IMR-90 (cell line): ENCODE results near the gene ITPKB. TPM values are rescaled to one million over a fixed set of nuclear protein-coding genes. Genes with fewer than 3 reads are reported as not detected.

ENCODE experiments used
- ATAC-seq: fragments of 200-7000 bp; cut with Tn5 transposase; 2 replicates; pipeline ENCODE4 v1.9.1; 2020; ENCODE audit warnings: low read depth, mild to moderate bottlenecking, moderate library complexity
- BruUV-seq: library from RNA; stranded (reverse); fragments of 400-500 nt; replicated peaks from 2 replicates; lab custom pipeline; 2021; lab: Mats Ljungman, UMichigan
- CTCF ChIA-PET: fragments of 300-600 bp; formaldehyde crosslinking; extraction: SDS; loops from one replicate; lab custom pipeline; 2021; ENCODE audit warnings: antibody characterized with exemption; lab: Yijun Ruan, JAX
- POLR2A ChIA-PET: fragments of 300-600 bp; sonication (Branson Sonifier 250); formaldehyde crosslinking; loops from one replicate; lab custom pipeline; 2022; ENCODE audit warnings: antibody characterized with exemption; ENCODE audit not compliant: unreplicated experiment; lab: Charles Lee
- DNase-seq: peaks from one replicate; pipeline ENCODE4 v3.0.0; 2013
- H2AFZ ChIP-seq: replicated peaks from 2 replicates; pipeline ENCODE3; 2013; ENCODE audit warnings: low read length, mild to moderate bottlenecking; ENCODE audit not compliant: poor library complexity
- H2AK5ac ChIP-seq: 2 replicates; pipeline ENCODE4 v1.6.1; 2013; ENCODE audit warnings: low read depth, low read length, inconsistent platforms
- H2AK9ac ChIP-seq: replicated peaks from 2 replicates; pipeline ENCODE3; 2013; ENCODE audit warnings: mild to moderate bottlenecking, low read depth, low read length, moderate library complexity; ENCODE audit not compliant: poor library complexity
- H2BK120ac ChIP-seq: 2 replicates; pipeline ENCODE4 v1.6.1; 2013; ENCODE audit warnings: low read depth, low read length, inconsistent platforms
- H2BK15ac ChIP-seq: 3 replicates; pipeline ENCODE4 v1.6.1; 2013; ENCODE audit warnings: low read depth, low read length, inconsistent platforms
- H2BK20ac ChIP-seq: 2 replicates; pipeline ENCODE4 v1.6.1; 2013; ENCODE audit warnings: low read depth, mild to moderate bottlenecking, inconsistent platforms, low read length, moderate library complexity
- H2BK5ac ChIP-seq: 2 replicates; pipeline ENCODE4 v1.6.1; 2013; ENCODE audit warnings: mild to moderate bottlenecking, low read depth, low read length, inconsistent platforms; ENCODE audit not compliant: poor library complexity, severe bottlenecking
- H3K14ac ChIP-seq: replicated peaks from 2 replicates; pipeline ENCODE4 v1.6.1; 2013; ENCODE audit warnings: low read depth, low read length, inconsistent platforms
- H3K18ac ChIP-seq: 2 replicates; pipeline ENCODE4 v1.6.1; 2013; ENCODE audit warnings: low read depth, low read length, control low read depth
- H3K23ac ChIP-seq: 2 replicates; pipeline ENCODE4 v1.6.1; 2013; ENCODE audit warnings: low read depth, low read length, inconsistent platforms
- H3K27ac ChIP-seq: 2 replicates; pipeline ENCODE4 v1.5.1; 2013; ENCODE audit warnings: mild to moderate bottlenecking, control low read depth, low read length; ENCODE audit not compliant: insufficient read depth
- H3K27me3 ChIP-seq: 2 replicates; pipeline ENCODE4 v1.6.1; 2013; ENCODE audit warnings: low read length; ENCODE audit not compliant: control insufficient read depth, insufficient read depth
- H3K36me3 ChIP-seq: 2 replicates; pipeline ENCODE4 v1.6.1; 2013; ENCODE audit warnings: low read length, mixed read lengths; ENCODE audit not compliant: control insufficient read depth, insufficient read depth
- H3K4ac ChIP-seq: 2 replicates; pipeline ENCODE4 v1.6.1; 2013; ENCODE audit warnings: low read depth, low read length, inconsistent platforms
- H3K4me1 ChIP-seq: 2 replicates; pipeline ENCODE4 v1.6.1; 2013; ENCODE audit warnings: low read length, mixed read lengths; ENCODE audit not compliant: control insufficient read depth, insufficient read depth
- H3K4me2 ChIP-seq: 2 replicates; pipeline ENCODE4 v1.6.1; 2013; ENCODE audit warnings: low read depth, mild to moderate bottlenecking, control low read depth, low read length, moderate library complexity
- H3K4me3 ChIP-seq: 2 replicates; pipeline ENCODE4 v1.5.1; 2013; ENCODE audit warnings: low read depth, mild to moderate bottlenecking, control low read depth, low read length, moderate library complexity; ENCODE audit not compliant: insufficient read depth
- H3K56ac ChIP-seq: 2 replicates; pipeline ENCODE4 v1.6.1; 2013; ENCODE audit warnings: low read length, inconsistent platforms; ENCODE audit not compliant: insufficient read depth; ENCODE audit errors: extremely low read depth
- H3K79me1 ChIP-seq, 2 experiments: 2 replicates each; pipeline ENCODE4 v1.6.1; 2013; ENCODE audit warnings: low read length in 2 of 2, inconsistent platforms in 1 of 2, low read depth in 1 of 2
- H3K9ac ChIP-seq: 2 replicates; pipeline ENCODE4 v1.6.1; 2013; ENCODE audit warnings: low read depth, low read length, control low read depth
- H3K9me1 ChIP-seq: 2 replicates; pipeline ENCODE4 v1.6.1; 2013; ENCODE audit warnings: low read length, inconsistent platforms; ENCODE audit not compliant: insufficient read depth
- H3K9me3 ChIP-seq: 2 replicates; pipeline ENCODE4 v1.6.1; 2013; ENCODE audit warnings: low read length; ENCODE audit not compliant: control insufficient read depth, insufficient read depth
- H4K20me1 ChIP-seq: 2 replicates; pipeline ENCODE4 v1.6.1; 2013; ENCODE audit warnings: low read length, inconsistent platforms; ENCODE audit not compliant: insufficient read depth
- H4K5ac ChIP-seq: 2 replicates; pipeline ENCODE4 v1.6.1; 2013; ENCODE audit warnings: mild to moderate bottlenecking, low read depth, low read length, control low read depth
- H4K8ac ChIP-seq, 2 experiments: 2 replicates each; pipeline ENCODE4 v1.6.1; 2013; ENCODE audit warnings: low read depth in 2 of 2, low read length in 2 of 2, control low read depth in 1 of 2, inconsistent platforms in 1 of 2
- H4K91ac ChIP-seq: 2 replicates; pipeline ENCODE4 v1.6.1; 2013; ENCODE audit warnings: low read depth, low read length, inconsistent platforms; ENCODE audit not compliant: insufficient read depth
- BHLHE40 ChIP-seq: fragments of 150-350 bp; IDR thresholded peaks from 2 replicates; pipeline ENCODE4 v1.6.1; 2016; ENCODE audit warnings: mild to moderate bottlenecking, low read depth, low read length
- CEBPB ChIP-seq: IDR thresholded peaks from 2 replicates; pipeline ENCODE4 v1.6.1; 2012; ENCODE audit warnings: low read depth, low read length, improper control_type of control experiment
- CHD1 ChIP-seq: IDR thresholded peaks from 2 replicates; pipeline ENCODE4 v1.6.1; 2012; ENCODE audit warnings: low read depth, low read length, improper control_type of control experiment
- CTCF ChIP-seq: conservative IDR thresholded peaks from 2 replicates; pipeline ENCODE4 v1.5.1; 2012; ENCODE audit warnings: mild to moderate bottlenecking, low read depth, low read length, improper control_type of control experiment
- ELK1 ChIP-seq: fragments of 150-350 bp; IDR thresholded peaks from 2 replicates; pipeline ENCODE4 v1.6.1; 2016; ENCODE audit warnings: low read depth, mild to moderate bottlenecking, low read length, moderate library complexity, borderline replicate concordance
- MXI1 ChIP-seq: IDR thresholded peaks from 2 replicates; pipeline ENCODE4 v1.6.1; 2012; ENCODE audit warnings: low read depth, mild to moderate bottlenecking, low read length, moderate library complexity, borderline replicate concordance
- POLR2A ChIP-seq: IDR thresholded peaks from 2 replicates; pipeline ENCODE4 v1.6.1; 2012; ENCODE audit warnings: mild to moderate bottlenecking, low read depth, low read length
- RFX5 ChIP-seq: IDR thresholded peaks from 2 replicates; pipeline ENCODE4 v1.8.0; 2012; ENCODE audit warnings: low read depth, mild to moderate bottlenecking, low read length, moderate library complexity
- SMC3 ChIP-seq: fragments of 150-350 bp; IDR thresholded peaks from 2 replicates; pipeline ENCODE4 v1.6.1; 2016; ENCODE audit warnings: low read depth, mild to moderate bottlenecking, antibody characterized with exemption, low read length, moderate library complexity
- USF2 ChIP-seq: fragments of 150-350 bp; IDR thresholded peaks from 2 replicates; pipeline ENCODE4 v1.6.1; 2017; ENCODE audit warnings: mild to moderate bottlenecking, antibody characterized with exemption, low read length, low read depth
- WGBS, 2 experiments: methylation state at CpG; one replicate each; pipeline versions ENCODE4 v1.1.5 to v1.1.7; 2013; ENCODE audit warnings: missing lambda C conversion rate in 2 of 2; ENCODE audit not compliant: insufficient read length in 1 of 2; ENCODE audit errors: extremely low coverage in 2 of 2; 5-methylcytosine and 5-hydroxymethylcytosine counted together
- dilution Hi-C: fragments of 300-500 bp; cut with HindIII; formaldehyde crosslinking; loops from one replicate; pipeline ENCODE4 v1.14.3; 2018; ENCODE audit warnings: low sequenced_read_pairs; ENCODE audit not compliant: unreplicated experiment
- in situ Hi-C: fragments of 300-500 bp; cut with MboI; formaldehyde crosslinking; loops from 3 replicates; pipeline ENCODE4 v1.14.3; 2019; ENCODE audit warnings: low sequenced_read_pairs, inconsistent platforms, mixed read lengths
- intact Hi-C: fragments of 100-400 bp; cut with micrococcal nuclease; formaldehyde crosslinking; loops from 2 replicates; pipeline ENCODE4 v1.10.0; 2022
- polyA plus RNA-seq, 3 experiments: library from polyadenylated mRNA; depleted of rRNA; stranded (reverse); fragments of >200 nt; gene quantifications; 2 replicates each; pipeline ENCODE4 v1.2.3, GENCODE V29; 2012; ENCODE audit warnings: low replicate concordance in 1 of 3
- total RNA-seq: library from RNA; depleted of rRNA; stranded (reverse); fragments of >200 nt; gene quantifications from 2 replicates; pipeline ENCODE4 v1.2.3, GENCODE V29; 2012

Gene ITPKB
- total and polyA plus RNA-seq, 2 of the 4 experiments (the other 2 are of a cell fraction), result 0.72 to 1.4 TPM

- peak overlapping the region; percentile 88 for H3K4me2 ChIP-seq
- 0 out of 4 replicates have a peak, but pooled peaks cover 0 to 3% of the 10 kb centered on the region in 2 experiments for H3K79me1 ChIP-seq
- peaks cover 16% of the 10 kb centered on the region for H3K4me1 ChIP-seq
- peak overlapping the region; percentile 55 for H3K4ac ChIP-seq
- H3K9me1 ChIP-seq, result peaks cover 8% of the 10 kb centered on the region; the same call in 1 of the 2 replicates
- peak overlapping the region; percentile 51; the same call in 1 of the 2 replicates for H3K9ac ChIP-seq
- in situ Hi-C loops (no loop called here), dilution Hi-C loops (no loop called here), intact Hi-C loops (no loop called here)
- 0 out of 2 replicates have a peak overlapping the region, but pooled peaks have one; percentile 25 for H3K14ac ChIP-seq
- H2BK15ac ChIP-seq, result peak overlapping the region; percentile 47; the same call in 2 of the 3 replicates
- peak overlapping the region; percentile 65 to 86; a peak in 3 of 4 replicates for H4K8ac ChIP-seq
- ATAC-seq (peak; percentile 83), DNase-seq (peak; percentile 62)
- peak overlapping the region; percentile 50; the same call in 1 of the 2 replicates for H3K18ac ChIP-seq
- H3K56ac ChIP-seq, result no peak overlapping the region
- peak overlapping the region; percentile 25; the same call in 1 of the 2 replicates for H3K23ac ChIP-seq
- H4K5ac ChIP-seq, result peak overlapping the region; percentile 57
- TF ChIP-seq CTCF, result no peak
- 0 out of 2 replicates have a peak, but pooled peaks have one; percentile 24 for TF ChIP-seq MXI1
- no peak for TF ChIP-seq RFX5
- no peak for TF ChIP-seq CHD1
- TF ChIP-seq CEBPB, result no peak
- TF ChIP-seq BHLHE40, result no peak
- TF ChIP-seq POLR2A, result no peak
- TF ChIP-seq SMC3, result no peak
- no peak for TF ChIP-seq ELK1
- peak; percentile 81 for TF ChIP-seq USF2
- no peaks in the 10 kb centered on the region for H3K9me3 ChIP-seq
- no peak overlapping the region for H2BK5ac ChIP-seq
- peak overlapping the region; percentile 55; the same call in 1 of the 2 replicates for H4K91ac ChIP-seq
- H3K4me3 ChIP-seq, result peak overlapping the region; percentile 44
- peaks cover 4% of the 10 kb centered on the region for H3K27me3 ChIP-seq
- H2AK5ac ChIP-seq, result peak overlapping the region; percentile 55
- BruUV-seq, result no TSS peak
- peak overlapping the region; percentile 73 for H2BK120ac ChIP-seq
- no peaks in the 10 kb centered on the region for H4K20me1 ChIP-seq
- H2BK20ac ChIP-seq, result 0 out of 2 replicates have a peak overlapping the region, but pooled peaks have one; percentile 39
- no peaks in the 10 kb centered on the region for H3K36me3 ChIP-seq
- H2AK9ac ChIP-seq, result peak overlapping the region; percentile 73
- ChIA-PET POLR2A (no interaction called here), CTCF (no interaction called here)
- WGBS, 2 experiments, result 20% methylated on average over 2 of the region's 22 CpGs; no CpG with 5 or more reads in 1 of the 2 experiments
- peak overlapping the region; percentile 65 for H3K27ac ChIP-seq
- H2AFZ ChIP-seq, result peak overlapping the region; percentile 93
These were observed 59.1 kb downstream of the ITPKB start for GRCh38 chr1:226679853-226680516.
